ENCODE results near the gene KPNA5. TPM values are rescaled to one million over a fixed set of nuclear protein-coding genes. Genes with fewer than 3 reads are reported as not detected.

Gene KPNA5
- 10 to 100 TPM; 11.7 to 29.6 (median 21.4) TPM for total RNA-seq
- polyA plus RNA-seq: 1 to 10 TPM; 3.0 to 4.2 (median 3.9) TPM
- long read RNA-seq, donor 1, full-length matches to known transcripts: 1 of 1 reads
- long read RNA-seq, donor 1, partial matches to known transcripts: 0 of 1 reads
- long read RNA-seq, donor 1, other reads (novel, unspliced or antisense): 0 of 1 reads
- long read RNA-seq, donor 2, full-length matches to known transcripts: 1 of 1 reads
- long read RNA-seq, donor 2, partial matches to known transcripts: 0 of 1 reads
- long read RNA-seq, donor 2, other reads (novel, unspliced or antisense): 0 of 1 reads

DNA sequence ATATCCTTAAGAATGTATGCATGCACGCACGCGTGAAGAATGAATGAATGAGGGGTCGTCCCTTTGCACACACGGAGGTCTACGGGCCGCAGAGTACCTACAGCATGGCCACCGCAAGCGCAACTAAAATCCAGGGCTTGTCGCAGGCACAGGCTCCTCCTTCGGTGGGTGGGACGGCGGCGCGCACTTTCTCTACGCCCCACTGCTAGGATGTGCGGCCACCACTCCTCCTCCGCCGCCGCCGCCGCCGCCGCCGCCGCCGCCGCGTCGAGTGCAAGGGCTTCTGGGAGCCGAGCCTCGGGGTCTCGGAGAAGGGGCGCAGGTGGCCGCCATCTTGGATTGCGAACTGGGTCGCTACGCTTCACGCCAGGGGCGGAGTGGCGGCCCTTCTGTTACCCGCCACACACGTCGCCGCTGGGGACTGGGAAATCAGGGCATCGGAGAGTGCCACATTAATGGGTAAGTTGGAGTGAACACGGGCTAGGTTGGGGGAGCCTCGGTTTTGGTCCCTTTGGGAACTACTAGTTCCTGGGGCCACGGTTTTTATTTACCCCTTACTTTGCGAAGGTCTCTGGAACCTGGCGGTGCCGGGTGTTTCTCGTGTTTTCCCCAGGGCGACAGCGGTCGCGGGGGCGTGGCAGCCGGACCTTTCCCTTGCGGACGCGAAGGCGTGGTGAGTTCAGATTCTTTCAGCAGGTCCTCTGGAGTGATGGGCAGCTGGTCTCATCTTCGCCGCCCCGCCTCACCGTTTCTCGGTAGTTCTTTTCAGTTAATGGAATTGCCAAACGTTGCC lies at the start of gene KPNA5:
Gene KPNA5 (plus strand): TSS at position 332 of the 793 bp plus-strand sequence. CDS start 124 bp downstream, at position 456.
- Histone ChIP-seq H3K36me3 (peaks cover 0 to 15% (median 0%) of the 10 kb centered on the region in 6 donors), H3K9me3 (peaks cover 0 to 4% (median 0%) of the 10 kb centered on the region in 8 donors), H3K27ac (peak within 1 kb of the TSS; percentile 72 to 96 (median 96)), H3K4me1 (peaks cover 9 to 49% (median 29%) of the 10 kb centered on the region in 6 donors), H3K4me3 (peak within 1 kb of the TSS; percentile 55 to 90 (median 72)), H3K27me3 (replicated peaks in 1 of 7) (no peaks in the 10 kb centered on the region)
- TF ChIP-seq POLR2AphosphoS5 (IDR thresholded peaks at IDR 0.05): peak; percentile 88 to 94 (median 93)
- TF ChIP-seq, protein P1, sequence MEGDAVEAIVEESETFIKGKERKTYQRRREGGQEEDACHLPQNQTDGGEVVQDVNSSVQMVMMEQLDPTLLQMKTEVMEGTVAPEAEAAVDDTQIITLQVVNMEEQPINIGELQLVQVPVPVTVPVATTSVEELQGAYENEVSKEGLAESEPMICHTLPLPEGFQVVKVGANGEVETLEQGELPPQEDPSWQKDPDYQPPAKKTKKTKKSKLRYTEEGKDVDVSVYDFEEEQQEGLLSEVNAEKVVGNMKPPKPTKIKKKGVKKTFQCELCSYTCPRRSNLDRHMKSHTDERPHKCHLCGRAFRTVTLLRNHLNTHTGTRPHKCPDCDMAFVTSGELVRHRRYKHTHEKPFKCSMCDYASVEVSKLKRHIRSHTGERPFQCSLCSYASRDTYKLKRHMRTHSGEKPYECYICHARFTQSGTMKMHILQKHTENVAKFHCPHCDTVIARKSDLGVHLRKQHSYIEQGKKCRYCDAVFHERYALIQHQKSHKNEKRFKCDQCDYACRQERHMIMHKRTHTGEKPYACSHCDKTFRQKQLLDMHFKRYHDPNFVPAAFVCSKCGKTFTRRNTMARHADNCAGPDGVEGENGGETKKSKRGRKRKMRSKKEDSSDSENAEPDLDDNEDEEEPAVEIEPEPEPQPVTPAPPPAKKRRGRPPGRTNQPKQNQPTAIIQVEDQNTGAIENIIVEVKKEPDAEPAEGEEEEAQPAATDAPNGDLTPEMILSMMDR (IDR thresholded peaks at IDR 0.05 in 8 of 11, conservative IDR thresholded peaks at IDR 0.05 in 3 of 11): peak in 3 of 11 experiments; percentile 10 to 36 (median 26)
- peak in 1 of 3 donors; percentile 42 for TF ChIP-seq POLR2A (IDR thresholded peaks at IDR 0.05)
- intact Hi-C loops (cut with DNase I; ENCODE audit: low total_unique reads): no loop called here
- 0 to 1% (median 1%) methylated on average over 55 to 69 of the region's 69 CpGs for WGBS, 5 donors
- DNase-seq: peak; percentile 98

DNA sequence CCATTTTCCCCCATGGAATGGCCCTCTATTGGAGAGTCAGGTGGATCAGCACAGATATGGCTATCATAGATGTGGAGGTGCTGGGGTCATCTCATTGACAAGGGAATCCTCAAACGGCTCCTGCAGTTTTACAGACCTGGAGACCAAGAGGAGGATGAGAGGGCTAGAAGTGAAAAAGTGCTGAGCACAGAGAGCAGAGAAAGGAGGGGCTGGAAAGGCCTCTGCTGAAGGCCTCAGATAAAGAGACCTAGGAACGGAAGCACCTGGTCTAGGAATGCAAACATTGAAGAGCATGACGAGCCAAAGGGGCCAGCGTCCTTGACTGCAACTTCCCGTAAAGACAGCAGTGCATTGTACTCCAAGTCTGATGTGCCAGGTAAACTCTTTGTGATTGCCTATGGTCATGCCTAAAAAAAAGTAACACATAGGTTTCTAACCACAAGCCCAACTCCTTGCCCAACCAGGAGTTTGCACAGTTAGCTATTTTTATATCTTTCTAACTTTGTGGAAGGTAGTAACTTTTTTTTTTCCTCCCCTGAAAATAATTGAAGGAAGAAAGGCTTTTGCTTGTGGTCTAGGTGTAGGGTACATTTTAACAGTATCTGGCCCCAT lies 49.5 kb upstream of the KPNA5 start:
- WGBS, 5 donors: 36 to 44% (median 39%) methylated on average over 5 of the region's 5 CpGs
- DNase-seq: no peak
- intact Hi-C loops (cut with DNase I; ENCODE audit: low total_unique reads): no loop called here

DNA sequence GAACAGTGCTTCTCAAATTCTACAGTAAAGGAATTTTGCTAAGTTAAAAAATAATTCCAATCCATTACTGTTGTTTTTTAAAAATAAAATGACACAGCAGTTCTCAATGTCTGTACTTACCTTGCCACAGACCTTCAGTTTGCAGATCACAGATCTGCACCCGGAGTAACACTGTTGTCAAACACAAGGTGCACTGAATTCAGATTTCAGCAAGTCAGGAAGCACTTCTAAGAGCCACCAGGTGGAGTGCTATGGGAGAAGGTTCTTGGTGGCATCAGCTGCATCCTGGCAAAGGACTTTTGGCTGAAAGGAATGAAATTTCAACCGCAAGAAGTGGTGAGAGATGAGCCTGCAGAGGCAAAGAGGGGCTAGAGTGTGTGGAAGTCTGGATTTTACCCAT lies 47.3 kb upstream of the KPNA5 start:
- WGBS, 5 donors: 65 to 73% (median 69%) methylated on average over 2 of the region's 2 CpGs
- H3K27me3 ChIP-seq (replicated peaks in 1 of 7): no peaks in the 10 kb centered on the region
- H3K4me1 ChIP-seq: peaks cover 0 to 29% (median 16%) of the 10 kb centered on the region in 6 donors
- peaks cover 0 to 57% (median 15%) of the 10 kb centered on the region in 6 donors for H3K36me3 ChIP-seq
- no peak overlapping the region for H3K4me3 ChIP-seq
- no peaks in the 10 kb centered on the region for H3K9me3 ChIP-seq
- TF ChIP-seq POLR2A (IDR thresholded peaks at IDR 0.05): no peak
- TF ChIP-seq, protein P1 (IDR thresholded peaks at IDR 0.05 in 8 of 11, conservative IDR thresholded peaks at IDR 0.05 in 3 of 11): no peak
- TF ChIP-seq POLR2AphosphoS5 (IDR thresholded peaks at IDR 0.05): no peak
- H3K27ac ChIP-seq: no peak overlapping the region
- no peak for DNase-seq
- intact Hi-C loops (cut with DNase I; ENCODE audit: low total_unique reads): no loop called here

More for the DNA sequence above, 49.5 kb upstream of the KPNA5 start:
- Histone ChIP-seq H3K27ac (peak overlapping the region in 7 of 8 donors; percentile 2 to 57 (median 30)), H3K27me3 (replicated peaks in 1 of 7) (no peaks in the 10 kb centered on the region), H3K4me1 (peaks cover 0 to 29% (median 16%) of the 10 kb centered on the region in 6 donors), H3K36me3 (peaks cover 0 to 39% (median 12%) of the 10 kb centered on the region in 6 donors), H3K9me3 (no peaks in the 10 kb centered on the region), H3K4me3 (no peak overlapping the region)
- no peak for TF ChIP-seq POLR2A (IDR thresholded peaks at IDR 0.05)
- TF ChIP-seq, protein P1 (IDR thresholded peaks at IDR 0.05 in 8 of 11, conservative IDR thresholded peaks at IDR 0.05 in 3 of 11): no peak
- TF ChIP-seq POLR2AphosphoS5 (IDR thresholded peaks at IDR 0.05): peak in 2 of 3 donors; percentile 21 to 87
